NCI-H345 treated with DMSO at 0.1 percent for 48 hours (cell line): Measurements from ENCODE around the gene HNRNPH3.

Source experiments
- DNase-seq: peaks from one replicate; lab custom pipeline; 2025; ENCODE audit not compliant: unreplicated experiment; lab: John Stamatoyannopoulos, UW

HNRNPH3 gene

DNA sequence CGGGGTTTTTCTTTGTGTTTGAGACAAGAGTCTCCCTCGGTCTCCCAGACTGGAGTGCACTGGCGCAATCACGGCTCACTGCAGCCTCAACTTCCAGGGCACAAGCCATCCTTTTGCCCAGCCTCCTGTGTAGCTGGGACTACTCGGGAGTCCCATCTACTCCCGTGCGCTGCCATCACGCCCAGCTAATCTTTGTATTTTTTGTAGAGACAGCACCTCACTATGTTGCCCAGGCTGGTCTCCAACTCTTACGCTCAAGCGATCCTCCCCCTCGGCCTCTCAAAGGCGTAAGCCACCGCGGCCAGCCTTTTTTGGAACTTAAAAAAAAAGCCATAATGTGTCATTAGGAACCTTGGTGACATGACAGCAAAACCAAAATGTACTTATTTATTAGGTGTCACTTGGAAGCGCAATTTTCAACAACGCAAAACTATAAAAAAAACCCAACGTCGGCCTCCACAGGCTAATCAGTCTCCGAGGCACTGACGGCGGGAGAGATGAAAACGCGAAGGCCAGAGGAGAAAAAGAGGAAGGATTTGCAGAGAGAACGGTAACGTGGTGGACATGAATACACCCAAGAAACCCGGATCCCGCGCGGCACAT, 911 bp upstream of the HNRNPH3 start:
- DNase-seq: no peak

DNA sequence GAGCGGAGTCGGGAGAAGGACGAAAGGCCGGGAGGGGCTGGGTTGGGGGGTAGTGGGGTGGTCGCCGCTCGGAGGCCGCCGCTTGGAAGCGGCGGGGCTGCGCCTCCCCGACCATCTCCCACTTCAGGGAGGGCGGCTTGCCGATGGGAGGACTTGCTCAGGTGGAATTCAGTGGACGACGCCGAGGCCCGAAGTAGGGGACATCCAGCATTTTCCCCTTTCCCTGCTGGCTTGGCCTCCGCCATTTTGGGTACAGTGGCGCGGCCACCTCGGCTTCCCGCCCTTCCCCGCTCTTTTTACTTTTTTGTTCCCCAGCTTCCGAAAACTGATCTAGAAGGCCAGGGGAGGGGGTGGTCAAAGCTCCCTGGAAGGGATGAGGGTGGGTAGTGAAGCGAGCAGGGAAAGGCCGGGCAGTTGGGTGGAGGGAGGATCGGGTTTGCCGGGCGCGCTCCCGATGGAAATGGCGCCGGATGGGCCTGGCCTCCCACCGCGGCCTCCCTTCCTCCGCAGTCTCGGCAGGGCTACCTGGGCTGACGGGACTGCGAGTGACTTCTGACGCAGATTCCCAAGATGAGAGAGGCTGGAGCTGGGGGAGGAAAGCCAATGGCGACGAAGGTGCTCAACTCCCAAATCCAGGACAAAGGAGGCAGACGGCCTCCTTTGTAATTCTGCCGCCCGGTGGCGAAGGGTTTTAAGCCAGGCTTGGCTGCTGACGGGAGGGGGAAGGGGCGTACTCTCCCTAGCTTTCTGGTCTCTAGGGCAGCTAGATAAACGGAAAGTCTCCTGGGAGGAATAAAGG, 594 bp downstream of the HNRNPH3 start, which contains the start of gene PBLD:
Gene PBLD (minus strand): TSS at position 670 of the 799 bp plus-strand sequence. CDS start 26,084 bp downstream, outside the sequence.
- DNase-seq: peak; percentile 40

DNA sequence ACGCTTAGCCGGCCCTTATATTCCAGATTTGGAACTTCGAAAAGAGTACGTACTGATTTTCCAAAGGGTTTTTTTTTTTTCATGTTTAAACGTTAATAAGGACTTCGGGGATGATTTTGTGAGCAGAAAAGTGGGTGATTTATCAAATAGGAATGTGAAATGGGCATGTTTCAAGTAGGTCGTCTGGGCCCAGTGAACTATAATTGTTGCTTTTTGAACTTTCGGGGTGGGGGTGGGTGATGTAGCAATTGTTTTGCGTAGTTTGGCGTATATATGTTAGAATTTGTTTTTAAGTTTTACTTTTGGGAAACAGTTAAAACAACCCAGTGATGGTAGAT, 1.2 kb downstream of the HNRNPH3 start:
- DNase-seq: no peak

DNA sequence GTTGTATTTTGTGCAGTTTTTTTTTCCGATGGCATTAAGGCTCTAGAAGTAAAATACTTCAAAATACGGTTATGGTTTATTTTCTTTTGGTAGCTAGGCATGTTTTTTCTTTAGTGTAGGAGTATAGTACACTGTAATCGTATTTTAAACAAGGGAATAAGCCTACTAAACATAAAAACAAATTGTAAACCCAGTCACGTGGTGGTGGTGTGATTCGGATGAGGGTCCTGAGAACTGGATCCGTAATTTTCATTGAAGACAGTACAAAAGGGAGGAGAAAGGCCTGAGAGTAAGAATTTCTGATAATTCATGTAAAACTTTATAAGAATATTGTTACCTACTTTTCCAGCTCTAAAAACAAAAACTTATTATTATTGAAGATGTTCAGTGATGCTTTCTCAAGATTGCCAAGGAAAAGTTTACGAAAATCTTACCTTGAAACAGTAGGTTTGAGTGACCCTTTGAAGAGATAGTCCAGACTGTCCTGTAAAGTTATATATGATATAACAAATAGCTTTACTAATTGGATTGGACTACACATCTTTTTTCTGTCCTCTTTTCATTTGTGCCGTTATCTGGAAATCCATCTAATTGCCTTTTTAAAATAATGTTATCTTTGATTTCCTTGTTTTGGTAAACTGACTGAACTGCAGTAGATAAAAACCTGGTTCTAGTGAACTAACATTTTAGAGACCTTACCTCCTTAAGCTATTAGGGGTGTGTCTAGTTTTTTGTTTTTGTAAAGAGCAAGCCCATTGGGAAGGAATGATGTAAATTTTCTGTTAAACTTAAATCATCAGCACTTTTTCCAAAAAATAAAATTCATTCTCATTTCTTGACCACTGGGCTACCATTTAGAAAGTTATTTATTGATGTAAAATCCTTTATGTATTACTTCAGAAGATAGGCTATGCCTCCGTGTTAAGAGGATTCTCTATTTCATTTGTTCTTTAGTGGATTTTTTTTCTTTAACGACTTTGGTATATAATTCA, 1.9 kb downstream of the HNRNPH3 start:
- DNase-seq: no peak

DNA sequence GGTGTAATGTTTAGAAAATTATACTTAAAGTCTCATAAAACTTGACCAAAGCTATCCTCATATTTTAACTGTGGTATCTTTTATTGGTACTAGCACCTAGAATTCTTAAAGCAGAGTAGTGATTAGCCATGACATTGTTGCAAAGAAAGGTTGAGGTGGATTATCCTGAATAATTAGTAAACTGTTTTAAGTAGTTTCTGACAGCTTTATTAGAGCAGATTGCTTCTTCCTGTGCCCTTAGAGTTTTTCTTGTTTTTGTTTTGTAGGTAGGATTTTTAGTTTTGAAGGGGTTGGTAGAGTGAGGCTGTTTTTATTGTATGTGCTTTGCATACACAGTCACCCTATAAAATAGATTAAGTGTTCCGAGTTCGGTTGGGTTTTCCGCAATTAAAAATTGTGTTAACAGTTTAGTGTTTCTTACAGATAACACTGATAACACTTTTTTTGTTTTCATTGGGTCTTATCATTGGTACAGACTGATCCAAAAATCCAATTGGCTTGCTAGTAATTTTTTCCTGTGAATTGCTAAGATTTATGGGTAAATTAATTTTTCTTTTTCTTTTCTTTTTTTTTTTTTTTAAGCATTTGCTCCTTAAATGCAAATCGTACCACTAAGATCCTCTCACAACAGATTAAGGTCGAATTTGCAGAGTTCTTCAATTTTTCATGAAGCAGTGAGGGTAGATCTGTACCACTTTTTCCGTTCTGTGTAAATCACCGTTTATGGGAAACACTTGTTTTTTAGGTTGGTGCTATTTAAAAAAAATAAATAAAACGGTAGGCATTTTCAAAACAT, 3.0 kb downstream of the HNRNPH3 start:
- DNase-seq: no peak

DNA sequence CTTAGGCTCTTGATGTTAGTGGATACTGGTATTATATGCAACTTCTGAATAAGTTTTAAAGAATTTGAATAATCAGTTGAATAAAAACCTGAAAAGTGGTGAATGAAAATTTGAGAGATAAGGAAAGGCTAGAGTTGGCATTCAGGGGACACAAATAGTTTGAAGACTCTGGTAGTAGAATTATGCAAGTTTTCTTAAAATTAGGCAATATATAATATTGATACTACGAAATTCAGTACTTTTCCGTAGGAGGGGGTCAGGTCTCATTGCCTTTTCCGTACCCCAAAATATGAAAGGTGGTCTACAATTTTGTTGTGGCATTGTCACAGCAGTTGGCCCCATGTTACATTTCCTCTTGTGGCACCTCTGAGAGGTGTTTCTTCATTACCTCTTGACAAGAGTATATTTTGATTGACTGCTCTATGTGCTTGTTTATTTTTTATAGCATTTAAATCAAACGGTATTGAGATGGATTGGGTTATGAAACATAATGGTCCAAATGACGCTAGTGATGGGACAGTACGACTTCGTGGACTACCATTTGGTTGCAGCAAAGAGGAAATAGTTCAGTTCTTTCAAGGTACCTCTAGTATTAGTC, 5.0 kb downstream of the HNRNPH3 start:
- DNase-seq: no peak

DNA sequence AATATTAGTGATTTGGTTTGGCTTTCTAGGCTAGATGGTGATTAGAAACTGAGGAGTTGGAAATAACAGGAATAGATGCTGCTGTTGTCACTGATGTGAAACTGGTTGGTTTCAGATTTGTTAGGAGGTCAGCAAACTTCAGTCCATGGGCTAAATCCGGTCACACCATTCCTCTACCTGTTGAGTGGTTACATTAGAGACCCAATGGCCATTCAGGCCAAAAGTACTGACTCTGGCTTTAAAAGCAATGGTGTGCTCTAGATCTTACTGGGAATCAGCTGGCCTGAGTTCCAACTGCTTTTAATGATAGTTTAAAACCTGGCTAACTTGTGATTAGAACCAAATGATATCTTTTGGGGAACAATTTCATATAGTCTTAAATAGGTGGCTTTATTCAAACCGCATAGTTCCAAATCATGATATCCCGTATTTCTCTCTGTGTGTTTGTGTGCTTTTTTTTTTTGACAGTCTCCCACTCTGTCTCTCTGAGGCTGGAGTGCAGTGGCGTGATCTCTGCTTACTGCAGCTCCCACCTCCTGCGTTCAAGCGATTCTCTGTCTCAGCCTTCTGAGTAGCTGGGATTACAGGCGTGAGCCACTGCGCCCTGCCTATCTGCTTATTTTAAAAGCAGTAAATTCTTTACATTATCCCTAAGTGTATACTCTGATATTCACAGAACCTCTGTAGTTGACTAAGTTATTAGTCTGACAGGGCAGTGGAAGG, 8.7 kb downstream of the HNRNPH3 start:
- DNase-seq: no peak

DNA sequence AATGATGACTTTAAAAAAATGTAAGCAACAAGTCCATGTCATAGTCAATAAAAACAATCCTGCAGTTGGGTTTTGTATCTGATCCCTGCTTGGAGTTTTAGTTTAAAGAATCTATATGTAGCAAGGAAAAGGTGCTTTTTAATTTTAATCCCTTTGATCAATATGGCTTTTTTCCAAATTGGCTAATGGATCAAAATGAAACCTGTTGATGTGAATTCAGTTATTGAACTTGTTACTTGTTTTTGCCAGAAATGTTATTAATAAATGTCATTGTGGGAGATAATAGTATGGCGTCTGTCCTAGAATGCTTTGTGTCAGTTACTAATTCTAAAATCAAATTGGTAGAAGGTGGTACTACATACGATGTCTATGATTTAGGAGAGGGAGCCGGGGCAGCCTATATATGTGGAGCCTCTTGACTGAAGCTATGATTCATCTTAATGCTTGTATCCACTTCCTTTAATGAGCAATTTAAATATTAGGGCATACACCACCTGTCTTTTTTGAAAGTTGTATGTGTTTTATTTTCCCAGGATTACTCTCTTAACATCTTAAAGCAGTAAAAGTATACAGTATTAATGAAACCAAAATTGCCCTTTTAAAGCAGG, 11.1 kb downstream of the HNRNPH3 start:
- no peak for DNase-seq

DNA sequence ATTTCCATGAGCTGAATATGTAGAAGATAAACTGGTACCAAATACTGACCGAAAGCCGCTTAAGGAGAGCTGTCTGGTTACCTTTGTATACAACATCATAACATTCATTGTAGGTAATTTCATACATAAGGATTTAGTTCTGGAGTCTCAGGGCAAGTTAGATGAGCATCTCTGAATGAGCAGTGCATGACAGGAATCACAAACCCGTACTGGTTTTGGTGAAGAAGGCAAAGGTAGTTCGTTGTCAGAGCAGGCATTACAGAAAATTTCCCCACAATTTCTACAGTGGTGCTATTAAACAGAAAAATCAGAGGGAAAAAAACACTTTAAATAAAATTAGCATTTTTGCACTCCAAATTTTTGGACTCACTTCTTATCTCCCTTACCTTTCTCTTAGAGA, 13.8 kb downstream of the HNRNPH3 start:
- no peak for DNase-seq

DNA sequence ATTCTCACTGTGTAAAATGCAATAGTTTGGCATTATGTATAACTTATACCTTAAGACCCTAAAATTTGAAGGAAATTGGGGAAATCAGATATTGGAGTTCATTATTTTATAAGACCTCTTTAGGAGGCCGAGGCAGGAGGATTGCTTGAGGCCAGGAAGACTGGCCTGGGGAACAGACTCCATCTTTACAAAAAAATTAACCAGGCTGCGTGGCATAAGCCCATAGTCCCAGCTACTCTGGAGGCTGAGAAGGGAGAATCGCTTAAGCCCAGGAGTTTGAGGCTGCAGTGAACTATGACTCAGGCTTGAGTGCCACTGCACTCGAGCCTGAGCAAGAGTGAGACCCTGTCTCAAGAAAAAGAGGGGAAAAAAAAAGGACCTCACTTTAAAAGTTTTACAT, 14.9 kb downstream of the HNRNPH3 start:
- DNase-seq: no peak

DNA sequence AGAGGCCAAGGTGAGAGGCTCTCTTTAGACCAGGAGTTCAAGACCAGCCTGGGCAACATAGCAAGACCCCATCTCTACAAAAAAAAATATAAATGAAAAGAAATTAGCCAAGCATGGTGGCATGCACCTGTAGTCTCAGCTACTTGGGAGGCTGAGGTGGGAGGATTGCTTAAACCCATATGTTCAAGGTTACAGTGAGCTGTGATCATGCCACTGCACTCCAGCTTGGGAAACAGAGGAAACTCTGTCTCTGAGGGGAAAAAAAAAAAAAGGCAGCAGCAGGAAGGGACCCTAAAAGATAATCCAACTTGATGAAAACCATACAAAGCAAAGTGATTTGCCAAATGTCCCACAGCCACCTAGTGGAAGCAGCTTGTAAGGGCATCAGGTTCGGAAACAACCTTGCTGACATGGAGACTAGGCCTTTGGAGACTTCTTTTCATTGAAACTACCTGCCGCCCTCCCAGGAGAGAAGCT, 16.4 kb downstream of the HNRNPH3 start:
- peak; percentile 3 for DNase-seq

DNA sequence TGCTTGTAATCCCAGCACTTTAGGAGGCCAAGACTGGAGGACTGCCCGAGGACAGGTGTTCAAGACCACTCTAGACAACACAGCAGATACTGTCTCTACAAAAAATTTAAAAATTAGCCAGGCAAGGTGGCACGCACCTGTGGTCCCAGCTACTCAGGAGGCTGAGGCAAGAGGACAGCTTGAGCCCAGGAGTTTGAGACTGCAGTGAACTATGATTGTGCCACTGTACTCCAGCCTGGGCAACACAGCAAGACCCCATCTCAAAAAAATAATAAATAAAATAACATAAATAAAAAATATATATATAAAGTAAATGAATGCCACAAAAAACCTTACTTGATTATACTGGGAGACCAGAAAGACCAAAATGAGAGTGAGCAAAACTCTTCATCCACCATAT, 21.7 kb downstream of the HNRNPH3 start:
- no peak for DNase-seq

DNA sequence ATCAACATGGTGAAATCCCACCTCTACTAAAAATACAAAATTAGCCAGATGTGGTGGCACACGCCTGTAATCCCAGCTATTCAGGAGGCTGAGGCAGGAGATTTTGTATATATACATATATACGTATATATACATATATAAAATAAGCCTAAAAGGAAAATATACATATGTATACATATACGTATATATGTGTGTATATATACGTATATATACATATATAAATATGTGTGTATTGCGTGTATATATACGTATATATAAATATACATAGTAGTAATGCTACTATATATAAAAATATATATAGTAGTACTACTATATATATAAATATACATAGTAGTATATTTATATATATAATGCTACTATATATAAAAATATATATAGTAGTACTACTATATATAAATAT, 27.3 kb downstream of the HNRNPH3 start:
- no peak for DNase-seq

DNA sequence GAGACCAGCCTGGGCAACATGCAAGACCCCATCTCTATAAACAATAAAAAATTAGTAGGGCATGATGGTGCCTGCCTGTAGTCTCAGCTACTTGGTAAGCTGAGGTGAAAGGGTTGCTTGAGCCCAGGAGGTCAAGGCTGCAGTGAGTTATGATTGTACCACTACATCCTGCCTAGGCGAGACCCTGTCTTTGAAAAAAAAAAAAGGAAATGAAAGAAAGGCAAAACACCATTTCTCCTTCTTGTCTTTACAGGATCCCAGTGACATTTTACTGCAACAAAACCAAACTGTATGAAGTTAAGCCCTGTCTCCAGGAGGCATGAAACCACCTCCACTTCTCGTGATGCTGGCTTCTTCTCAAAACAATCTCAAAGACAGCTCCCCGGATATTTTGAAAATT, 30.7 kb downstream of the HNRNPH3 start:
- no peak for DNase-seq

DNA sequence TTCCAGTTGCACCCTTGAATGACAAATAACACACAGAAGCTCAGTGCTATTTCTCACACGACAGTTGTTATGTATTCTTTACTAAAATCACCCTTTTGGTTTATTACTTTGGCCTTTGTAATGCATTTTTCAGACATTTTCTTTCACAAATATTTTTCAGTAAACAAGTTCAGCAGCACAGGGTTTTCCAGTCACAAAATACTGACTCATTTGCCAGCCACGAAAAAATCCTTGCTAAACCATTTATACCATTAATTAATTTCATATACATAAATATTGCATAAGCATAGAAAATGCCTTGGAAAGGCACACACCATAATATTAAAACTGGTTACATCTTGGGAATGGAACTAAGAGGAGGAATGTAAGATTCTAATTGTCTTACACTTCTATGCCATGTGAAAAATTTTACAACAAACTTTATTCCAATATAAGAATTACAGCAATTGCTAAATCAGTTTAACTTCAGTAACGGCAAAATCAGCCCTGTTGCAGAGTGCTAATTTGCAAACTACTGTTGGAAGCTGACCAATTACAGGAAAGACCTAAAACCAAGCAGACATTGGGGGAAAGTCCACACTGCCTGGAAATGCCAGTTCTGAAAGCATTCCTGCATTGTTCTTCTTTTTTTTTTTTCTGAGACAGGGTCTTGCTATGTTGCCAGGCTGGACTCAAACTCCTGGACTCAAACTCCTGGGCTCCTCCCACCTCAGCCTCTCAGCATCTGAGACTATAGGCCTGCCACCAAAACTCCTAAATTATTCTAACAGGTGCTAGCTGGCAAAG, 32.4 kb downstream of the HNRNPH3 start:
- DNase-seq: no peak

DNA sequence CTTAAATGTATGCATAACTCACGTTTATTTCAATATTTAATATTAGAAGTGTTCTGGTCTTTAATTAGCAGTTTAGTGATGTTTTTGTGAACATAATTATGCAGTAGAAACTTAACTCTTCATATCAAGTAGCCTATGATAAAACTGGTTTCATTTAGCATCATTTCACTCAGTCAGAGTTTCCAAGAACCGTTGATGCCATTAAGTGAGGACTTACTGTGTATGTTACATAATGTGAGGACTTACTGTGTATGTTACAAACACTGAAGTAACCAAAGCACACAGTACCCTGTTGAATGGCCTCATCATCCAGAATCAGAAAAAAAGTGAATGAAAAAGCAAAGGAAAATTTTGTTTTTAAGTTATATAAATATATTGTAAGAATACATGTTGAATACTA, 33.7 kb downstream of the HNRNPH3 start:
- no peak for DNase-seq

DNA sequence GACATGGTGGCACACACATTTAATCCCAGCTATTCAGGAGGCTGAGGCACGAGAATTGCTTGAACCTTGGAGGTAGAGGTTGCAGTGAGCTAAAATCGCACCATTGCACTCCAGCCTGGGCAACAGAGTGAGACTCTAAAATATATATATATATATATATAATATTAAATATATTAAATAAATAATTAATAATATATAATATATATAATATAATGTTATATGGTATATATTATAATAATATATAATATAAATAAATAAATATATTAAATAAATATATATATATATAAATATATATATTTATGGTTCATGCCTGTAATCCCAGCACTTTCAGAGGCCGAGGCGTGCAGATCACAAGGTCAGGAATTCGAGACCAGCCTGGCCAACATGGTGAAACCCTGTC, 34.7 kb downstream of the HNRNPH3 start:
- DNase-seq: no peak

DNA sequence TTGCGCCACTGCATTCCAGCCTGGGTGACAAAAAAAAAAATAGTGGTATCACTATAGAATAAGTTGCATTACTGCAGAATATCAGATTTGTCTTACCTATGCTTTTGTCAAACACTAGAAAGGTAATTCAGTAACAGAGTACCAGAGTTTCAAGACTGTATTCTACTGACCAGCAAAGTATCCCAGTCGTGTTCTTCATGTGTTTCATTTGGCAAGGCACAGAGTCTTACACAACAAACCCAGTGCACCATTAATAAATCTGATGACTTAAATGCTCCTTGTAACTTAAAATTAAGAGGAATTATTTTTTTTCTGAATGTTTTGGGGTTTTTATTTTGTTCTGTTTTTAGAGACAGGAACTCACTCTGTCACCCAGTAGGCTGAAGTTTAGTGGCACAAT, 35.3 kb downstream of the HNRNPH3 start:
- DNase-seq: no peak
